ENCODE measurements around the gene PKIB.
"Not testable (repeated sequence)": the region's sequence is repeated elsewhere in the genome, so short reads cannot be mapped to it uniquely, and the experiment has no call there.

The PKIB gene

DNA sequence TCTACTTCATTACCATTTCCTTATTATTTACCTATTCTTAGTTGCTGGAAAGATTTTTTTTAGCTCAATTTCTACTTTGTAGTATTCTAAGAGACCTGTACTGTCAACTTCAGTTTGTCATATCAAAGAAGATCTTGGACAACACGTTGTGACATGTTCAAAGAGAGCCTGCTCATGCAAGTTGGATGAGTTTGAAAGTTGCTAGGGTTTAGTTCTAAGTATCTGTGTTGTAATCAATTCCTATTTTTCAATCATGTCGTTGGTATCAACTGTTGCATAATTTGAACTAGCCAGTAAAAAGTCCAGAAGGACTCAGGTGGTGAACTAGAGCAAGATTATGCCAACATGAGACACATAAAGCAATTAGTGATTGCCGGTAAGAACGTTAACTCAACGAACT, 30.2 kb downstream of the PKIB start:
- Histone ChIP-seq H3K27ac (ENCODE audit: low read depth, low read length) (no peak overlapping the region), H3K23ac (ENCODE audit: low read length) (no peak overlapping the region)
- no CpG with 5 or more reads among the region's 5 CpGs for WGBS (ENCODE audit: extremely low coverage, insufficient coverage, low lambda C conversion rate)

DNA sequence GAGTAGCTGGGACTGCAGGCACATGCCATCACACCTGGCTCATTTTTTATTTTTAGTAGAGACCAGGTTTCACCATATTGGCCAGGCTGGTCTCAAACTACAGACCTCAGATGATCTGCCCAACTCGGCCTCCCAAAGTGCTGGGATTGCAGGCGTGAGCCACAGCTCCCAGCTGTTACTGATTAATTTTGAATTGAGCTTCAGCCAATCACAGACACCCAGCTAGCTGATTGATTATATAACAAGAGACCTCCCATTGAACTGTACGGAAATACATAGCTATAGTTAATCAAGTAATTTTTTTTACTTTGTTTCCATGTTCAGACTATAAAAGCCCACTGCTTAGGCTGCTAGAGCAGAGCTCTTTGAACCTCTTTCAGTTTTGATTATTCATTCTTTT, 31.6 kb downstream of the PKIB start:
- H2BK5ac ChIP-seq (ENCODE audit: low read length): no peak overlapping the region
- H3K4me2 ChIP-seq (ENCODE audit: low read length): no peak overlapping the region
- H3K36me3 ChIP-seq (ENCODE audit: control insufficient read depth, insufficient read depth, low read length): no peaks in the 10 kb centered on the region
- no peak overlapping the region for H3K23ac ChIP-seq (ENCODE audit: low read length)
- no peak for DNase-seq
- WGBS (ENCODE audit: extremely low coverage, insufficient coverage, low lambda C conversion rate): no CpG with 5 or more reads among the region's 3 CpGs
- no peak overlapping the region for H4K5ac ChIP-seq (ENCODE audit: low read length)
- H3K27ac ChIP-seq (ENCODE audit: low read depth, low read length): no peak overlapping the region
- H2BK15ac ChIP-seq (replicated peaks; ENCODE audit: low read depth): no peak overlapping the region
- no peaks in the 10 kb centered on the region for H3K27me3 ChIP-seq (ENCODE audit: insufficient read depth, low read length, poor library complexity)
- H3K4me3 ChIP-seq (ENCODE audit: low read length): no peak overlapping the region
- H3K18ac ChIP-seq (ENCODE audit: low read length): no peak overlapping the region
- H3K79me1 ChIP-seq (ENCODE audit: low read length): no peaks in the 10 kb centered on the region
- H2AK5ac ChIP-seq (ENCODE audit: low read length): no peak overlapping the region
- H4K8ac ChIP-seq (ENCODE audit: low read depth, low read length): no peak overlapping the region
- no peak overlapping the region for H3K9ac ChIP-seq (ENCODE audit: low read length)
- H3K79me2 ChIP-seq (ENCODE audit: control insufficient read depth, insufficient read depth, low read length): no peaks in the 10 kb centered on the region
- H3K4me1 ChIP-seq (ENCODE audit: control insufficient read depth, low read depth, low read length): no peaks in the 10 kb centered on the region
- H2BK120ac ChIP-seq (ENCODE audit: low read depth, low read length): no peak overlapping the region
- H3K4ac ChIP-seq (ENCODE audit: low read depth, low read length): no peak overlapping the region
- H3K56ac ChIP-seq (ENCODE audit: low read length): peak overlapping the region; percentile 34

More for the DNA sequence above, 30.2 kb downstream of the PKIB start:
- H3K4me3 ChIP-seq (ENCODE audit: low read length): no peak overlapping the region
- DNase-seq: no peak
- H4K5ac ChIP-seq (ENCODE audit: low read length): no peak overlapping the region
- H4K8ac ChIP-seq (ENCODE audit: low read depth, low read length): no peak overlapping the region
- H2BK5ac ChIP-seq (ENCODE audit: low read length): no peak overlapping the region
- no peaks in the 10 kb centered on the region for H3K27me3 ChIP-seq (ENCODE audit: insufficient read depth, low read length, poor library complexity)
- no peaks in the 10 kb centered on the region for H3K4me1 ChIP-seq (ENCODE audit: control insufficient read depth, low read depth, low read length)
- H3K18ac ChIP-seq (ENCODE audit: low read length): no peak overlapping the region
- H3K79me1 ChIP-seq (ENCODE audit: low read length): no peaks in the 10 kb centered on the region
- no peak overlapping the region for H2AK5ac ChIP-seq (ENCODE audit: low read length)
- no peak overlapping the region for H3K4me2 ChIP-seq (ENCODE audit: low read length)
- no peak overlapping the region for H3K4ac ChIP-seq (ENCODE audit: low read depth, low read length)
- H3K56ac ChIP-seq (ENCODE audit: low read length): no peak overlapping the region
- no peaks in the 10 kb centered on the region for H3K79me2 ChIP-seq (ENCODE audit: control insufficient read depth, insufficient read depth, low read length)
- no peak overlapping the region for H2BK120ac ChIP-seq (ENCODE audit: low read depth, low read length)
- H3K36me3 ChIP-seq (ENCODE audit: control insufficient read depth, insufficient read depth, low read length): no peaks in the 10 kb centered on the region
- no peak overlapping the region for H3K9ac ChIP-seq (ENCODE audit: low read length)
- H2BK15ac ChIP-seq (replicated peaks; ENCODE audit: low read depth): no peak overlapping the region

DNA sequence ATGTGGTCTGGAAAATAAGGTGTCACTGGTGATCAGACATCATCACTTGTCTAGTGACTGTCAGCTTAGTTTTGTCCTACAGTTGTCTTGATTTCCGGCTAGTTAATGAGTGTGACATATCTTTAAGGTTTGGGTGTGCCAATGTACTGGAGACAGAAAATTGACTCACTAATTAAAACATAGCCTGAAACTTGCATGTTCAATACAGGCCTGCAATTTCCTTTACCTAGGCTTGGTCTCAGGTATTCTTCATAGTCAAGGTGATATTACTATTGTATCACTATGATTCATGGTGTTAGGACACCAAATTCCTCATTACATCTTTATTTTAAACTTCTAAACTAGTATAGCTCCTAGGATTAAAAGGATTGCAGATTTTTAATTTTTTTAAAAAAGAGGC, 32.4 kb downstream of the PKIB start:
- H4K8ac ChIP-seq (ENCODE audit: low read depth, low read length); H3K23ac ChIP-seq (ENCODE audit: low read length); H3K4me1 ChIP-seq (ENCODE audit: control insufficient read depth, low read depth, low read length); H3K4me2 ChIP-seq (ENCODE audit: low read length); H3K18ac ChIP-seq (ENCODE audit: low read length); H3K27ac ChIP-seq (ENCODE audit: low read depth, low read length); H2AK5ac ChIP-seq (ENCODE audit: low read length); H2BK5ac ChIP-seq (ENCODE audit: low read length); H3K27me3 ChIP-seq (ENCODE audit: insufficient read depth, low read length, poor library complexity); H4K5ac ChIP-seq (ENCODE audit: low read length); H3K4ac ChIP-seq (ENCODE audit: low read depth, low read length); DNase-seq; H3K79me1 ChIP-seq (ENCODE audit: low read length); H2BK120ac ChIP-seq (ENCODE audit: low read depth, low read length); H3K79me2 ChIP-seq (ENCODE audit: control insufficient read depth, insufficient read depth, low read length); H3K56ac ChIP-seq (ENCODE audit: low read length); H2BK15ac ChIP-seq (replicated peaks; ENCODE audit: low read depth); H3K36me3 ChIP-seq (ENCODE audit: control insufficient read depth, insufficient read depth, low read length); H3K4me3 ChIP-seq (ENCODE audit: low read length); H3K9ac ChIP-seq (ENCODE audit: low read length): not testable (repeated sequence)
- no CpG with 5 or more reads among the region's 1 CpG for WGBS (ENCODE audit: extremely low coverage, insufficient coverage, low lambda C conversion rate)

DNA sequence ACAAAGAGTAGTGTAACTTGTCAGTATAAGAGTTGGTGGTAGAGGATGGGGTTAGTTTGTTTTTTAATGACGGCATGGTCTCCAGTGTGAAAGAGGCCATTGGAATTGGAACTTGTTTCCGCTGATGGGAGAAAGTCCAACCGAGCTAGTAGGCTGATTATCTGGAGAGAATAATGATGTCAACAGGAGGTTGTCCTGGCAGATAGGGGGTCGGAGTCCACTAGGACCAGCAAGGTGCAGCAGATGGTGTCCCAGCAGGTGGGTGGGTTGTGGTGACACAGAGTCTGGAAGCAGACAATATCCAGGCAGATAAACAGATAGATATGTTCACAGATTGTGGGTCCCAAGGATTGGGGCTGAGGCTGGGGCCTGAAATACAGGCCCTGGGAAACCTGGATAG, 35.1 kb downstream of the PKIB start:
- H3K56ac ChIP-seq (ENCODE audit: low read length): no peak overlapping the region
- no peak overlapping the region for H3K27ac ChIP-seq (ENCODE audit: low read depth, low read length)
- no peaks in the 10 kb centered on the region for H3K36me3 ChIP-seq (ENCODE audit: control insufficient read depth, insufficient read depth, low read length)
- H3K4me3 ChIP-seq (ENCODE audit: low read length): no peak overlapping the region
- no peaks in the 10 kb centered on the region for H3K4me1 ChIP-seq (ENCODE audit: control insufficient read depth, low read depth, low read length)
- H2BK120ac ChIP-seq (ENCODE audit: low read depth, low read length): no peak overlapping the region
- no peak overlapping the region for H3K4ac ChIP-seq (ENCODE audit: low read depth, low read length)
- H2BK15ac ChIP-seq (replicated peaks; ENCODE audit: low read depth): no peak overlapping the region
- no peak overlapping the region for H4K5ac ChIP-seq (ENCODE audit: low read length)
- WGBS (ENCODE audit: extremely low coverage, insufficient coverage, low lambda C conversion rate): no CpG with 5 or more reads among the region's 4 CpGs
- H3K18ac ChIP-seq (ENCODE audit: low read length): no peak overlapping the region
- no peaks in the 10 kb centered on the region for H3K79me2 ChIP-seq (ENCODE audit: control insufficient read depth, insufficient read depth, low read length)
- no peaks in the 10 kb centered on the region for H3K27me3 ChIP-seq (ENCODE audit: insufficient read depth, low read length, poor library complexity)
- no peaks in the 10 kb centered on the region for H3K79me1 ChIP-seq (ENCODE audit: low read length)
- no peak overlapping the region for H4K8ac ChIP-seq (ENCODE audit: low read depth, low read length)
- peak; percentile 78 for DNase-seq
- H3K23ac ChIP-seq (ENCODE audit: low read length): no peak overlapping the region
- H2AK5ac ChIP-seq (ENCODE audit: low read length): no peak overlapping the region
- no peak overlapping the region for H2BK5ac ChIP-seq (ENCODE audit: low read length)
- no peak overlapping the region for H3K9ac ChIP-seq (ENCODE audit: low read length)
- H3K4me2 ChIP-seq (ENCODE audit: low read length): no peak overlapping the region

DNA sequence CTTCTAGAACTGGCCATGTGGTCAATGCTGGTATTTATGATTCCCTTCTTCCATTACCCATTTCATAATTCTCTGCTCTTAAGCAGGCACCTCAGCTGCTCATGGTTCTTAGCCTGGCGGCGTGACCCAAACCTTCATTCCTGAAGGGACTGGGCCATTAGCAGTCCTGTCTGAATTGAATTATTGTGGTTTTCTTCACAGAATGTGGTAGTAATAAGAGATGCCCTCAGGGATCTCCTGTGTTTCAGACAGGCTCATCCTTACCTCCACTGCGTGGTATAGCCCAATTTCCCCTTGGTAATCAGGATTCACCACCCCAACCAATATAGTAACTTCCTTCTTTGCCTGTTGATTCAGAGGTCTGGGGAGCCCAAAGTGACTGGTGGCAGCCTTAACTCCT, 37.6 kb downstream of the PKIB start:
- H2BK120ac ChIP-seq (ENCODE audit: low read depth, low read length): no peak overlapping the region
- no peak overlapping the region for H3K18ac ChIP-seq (ENCODE audit: low read length)
- no peak overlapping the region for H3K9ac ChIP-seq (ENCODE audit: low read length)
- H3K27ac ChIP-seq (ENCODE audit: low read depth, low read length): no peak overlapping the region
- no peaks in the 10 kb centered on the region for H3K27me3 ChIP-seq (ENCODE audit: insufficient read depth, low read length, poor library complexity)
- no peaks in the 10 kb centered on the region for H3K79me2 ChIP-seq (ENCODE audit: control insufficient read depth, insufficient read depth, low read length)
- H3K79me1 ChIP-seq (ENCODE audit: low read length): no peaks in the 10 kb centered on the region
- no CpG with 5 or more reads among the region's 3 CpGs for WGBS (ENCODE audit: extremely low coverage, insufficient coverage, low lambda C conversion rate)
- no peak overlapping the region for H2BK5ac ChIP-seq (ENCODE audit: low read length)
- H3K4me3 ChIP-seq (ENCODE audit: low read length): no peak overlapping the region
- no peak overlapping the region for H4K8ac ChIP-seq (ENCODE audit: low read depth, low read length)
- DNase-seq: no peak
- H4K5ac ChIP-seq (ENCODE audit: low read length): no peak overlapping the region
- no peak overlapping the region for H3K4me2 ChIP-seq (ENCODE audit: low read length)
- no peaks in the 10 kb centered on the region for H3K4me1 ChIP-seq (ENCODE audit: control insufficient read depth, low read depth, low read length)
- H3K36me3 ChIP-seq (ENCODE audit: control insufficient read depth, insufficient read depth, low read length): no peaks in the 10 kb centered on the region
- no peak overlapping the region for H2AK5ac ChIP-seq (ENCODE audit: low read length)
- no peak overlapping the region for H3K23ac ChIP-seq (ENCODE audit: low read length)
- no peak overlapping the region for H2BK15ac ChIP-seq (replicated peaks; ENCODE audit: low read depth)
- H3K56ac ChIP-seq (ENCODE audit: low read length): no peak overlapping the region
- H3K4ac ChIP-seq (ENCODE audit: low read depth, low read length): no peak overlapping the region

DNA sequence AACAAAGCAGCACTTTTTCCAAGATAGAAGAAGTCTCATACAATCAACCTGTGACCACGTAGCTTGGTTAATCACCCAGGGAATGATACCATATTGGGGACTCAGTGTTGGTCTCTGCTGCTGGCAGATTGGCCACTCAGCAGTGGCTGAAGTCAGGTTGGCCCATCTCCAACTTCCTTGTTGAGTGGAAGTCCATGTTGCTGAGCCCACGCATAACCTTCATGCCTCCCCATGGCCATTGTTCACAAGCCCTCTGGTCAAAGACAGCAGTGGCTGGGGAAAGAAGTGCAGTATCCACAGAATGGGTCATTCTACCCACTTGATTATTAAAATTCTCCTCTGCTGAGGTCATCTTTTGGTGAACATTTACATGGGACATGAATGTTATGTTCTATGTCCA, 38.5 kb downstream of the PKIB start:
- no peak overlapping the region for H2BK120ac ChIP-seq (ENCODE audit: low read depth, low read length)
- H3K79me2 ChIP-seq (ENCODE audit: control insufficient read depth, insufficient read depth, low read length): no peaks in the 10 kb centered on the region
- no peak overlapping the region for H3K4me3 ChIP-seq (ENCODE audit: low read length)
- H3K23ac ChIP-seq (ENCODE audit: low read length): no peak overlapping the region
- H3K4me2 ChIP-seq (ENCODE audit: low read length): no peak overlapping the region
- H2BK15ac ChIP-seq (replicated peaks; ENCODE audit: low read depth): no peak overlapping the region
- H4K8ac ChIP-seq (ENCODE audit: low read depth, low read length): no peak overlapping the region
- H3K4me1 ChIP-seq (ENCODE audit: control insufficient read depth, low read depth, low read length): no peaks in the 10 kb centered on the region
- H3K79me1 ChIP-seq (ENCODE audit: low read length): no peaks in the 10 kb centered on the region
- H3K27me3 ChIP-seq (ENCODE audit: insufficient read depth, low read length, poor library complexity): no peaks in the 10 kb centered on the region
- no peak overlapping the region for H2BK5ac ChIP-seq (ENCODE audit: low read length)
- no peak overlapping the region for H3K27ac ChIP-seq (ENCODE audit: low read depth, low read length)
- DNase-seq: no peak
- WGBS (ENCODE audit: extremely low coverage, insufficient coverage, low lambda C conversion rate): no CpG with 5 or more reads among the region's 2 CpGs
- H3K56ac ChIP-seq (ENCODE audit: low read length): no peak overlapping the region
- H3K36me3 ChIP-seq (ENCODE audit: control insufficient read depth, insufficient read depth, low read length): no peaks in the 10 kb centered on the region
- H3K4ac ChIP-seq (ENCODE audit: low read depth, low read length): no peak overlapping the region
- no peak overlapping the region for H2AK5ac ChIP-seq (ENCODE audit: low read length)
- no peak overlapping the region for H4K5ac ChIP-seq (ENCODE audit: low read length)
- no peak overlapping the region for H3K9ac ChIP-seq (ENCODE audit: low read length)
- no peak overlapping the region for H3K18ac ChIP-seq (ENCODE audit: low read length)

All from mesendoderm (in vitro differentiated cells).